Measurements from ENCODE around the gene TACC3. TPM values are rescaled to one million over a fixed set of nuclear protein-coding genes. Genes with fewer than 3 reads are reported as not detected.

The TACC3 gene
- total RNA-seq, 2 donors from 2014 or later, result 4.3 to 35.6 TPM

DNA sequence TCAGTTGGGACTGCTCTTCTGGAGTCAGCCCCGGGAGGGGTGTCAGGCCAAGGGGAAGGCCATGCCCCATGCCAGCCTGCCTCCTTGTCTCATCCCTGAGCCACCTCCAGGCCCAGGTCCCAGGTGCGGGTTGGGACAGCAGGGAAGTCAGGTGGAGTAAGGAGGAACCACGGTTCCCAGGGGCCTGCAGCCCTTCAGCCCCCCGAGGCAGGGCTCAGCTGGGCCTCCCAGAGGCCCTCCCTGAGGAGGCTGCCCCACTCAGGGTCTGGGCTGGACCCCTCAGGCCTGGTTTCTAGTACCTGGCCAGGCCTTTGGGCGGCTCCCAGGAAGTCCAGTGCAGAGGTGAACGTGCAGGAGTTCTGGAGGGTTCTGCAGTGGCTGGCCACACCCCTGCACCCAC lies 48.4 kb downstream of the TACC3 start:
- Histone ChIP-seq H3K9me3 (no peaks in the 10 kb centered on the region), H3K4me3 (no peak overlapping the region), H3K27me3 (replicated peaks; ENCODE audit: insufficient read depth) (peaks cover 4% of the 10 kb centered on the region), H3K36me3 (no peaks in the 10 kb centered on the region), H3K4me1 (replicated peaks) (peaks cover 2% of the 10 kb centered on the region), H3K27ac (no peak overlapping the region)
- intact Hi-C loops (cut with DNase I), result no loop called here
- 93% methylated on average over 6 of the region's 6 CpGs for WGBS
- TF ChIP-seq POLR2A (IDR thresholded peaks at IDR 0.05) (no peak), POLR2AphosphoS5 (IDR thresholded peaks at IDR 0.05) (no peak)
- TF ChIP-seq, protein P1, sequence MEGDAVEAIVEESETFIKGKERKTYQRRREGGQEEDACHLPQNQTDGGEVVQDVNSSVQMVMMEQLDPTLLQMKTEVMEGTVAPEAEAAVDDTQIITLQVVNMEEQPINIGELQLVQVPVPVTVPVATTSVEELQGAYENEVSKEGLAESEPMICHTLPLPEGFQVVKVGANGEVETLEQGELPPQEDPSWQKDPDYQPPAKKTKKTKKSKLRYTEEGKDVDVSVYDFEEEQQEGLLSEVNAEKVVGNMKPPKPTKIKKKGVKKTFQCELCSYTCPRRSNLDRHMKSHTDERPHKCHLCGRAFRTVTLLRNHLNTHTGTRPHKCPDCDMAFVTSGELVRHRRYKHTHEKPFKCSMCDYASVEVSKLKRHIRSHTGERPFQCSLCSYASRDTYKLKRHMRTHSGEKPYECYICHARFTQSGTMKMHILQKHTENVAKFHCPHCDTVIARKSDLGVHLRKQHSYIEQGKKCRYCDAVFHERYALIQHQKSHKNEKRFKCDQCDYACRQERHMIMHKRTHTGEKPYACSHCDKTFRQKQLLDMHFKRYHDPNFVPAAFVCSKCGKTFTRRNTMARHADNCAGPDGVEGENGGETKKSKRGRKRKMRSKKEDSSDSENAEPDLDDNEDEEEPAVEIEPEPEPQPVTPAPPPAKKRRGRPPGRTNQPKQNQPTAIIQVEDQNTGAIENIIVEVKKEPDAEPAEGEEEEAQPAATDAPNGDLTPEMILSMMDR (IDR thresholded peaks at IDR 0.05), result no peak
- no peak for DNase-seq (ENCODE audit: low spot score)

DNA sequence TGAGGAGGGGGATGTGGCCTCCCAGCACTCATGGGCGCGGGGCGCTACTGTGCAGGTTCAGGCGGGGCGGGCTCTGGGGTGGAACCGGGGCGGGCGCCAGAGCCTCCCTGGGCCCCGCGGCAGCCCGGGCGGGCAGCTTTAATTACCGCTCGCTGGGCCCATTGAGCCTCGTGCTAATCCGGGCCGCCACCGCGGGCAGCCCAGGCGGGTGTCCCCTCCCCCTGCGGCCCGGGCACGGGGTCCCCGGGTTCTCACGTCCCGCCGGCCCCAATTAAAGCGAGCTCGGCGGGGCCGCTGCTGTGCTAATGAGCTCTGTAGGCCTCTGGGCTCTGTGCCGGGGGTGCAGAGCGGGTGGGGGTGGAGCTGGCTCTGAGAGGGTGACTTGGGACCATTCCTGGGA lies 48.9 kb downstream of the TACC3 start:
- no peak for DNase-seq (ENCODE audit: low spot score)
- H3K4me1 ChIP-seq (replicated peaks), result peaks cover 2% of the 10 kb centered on the region
- H3K4me3 ChIP-seq, result no peak overlapping the region
- H3K36me3 ChIP-seq, result no peaks in the 10 kb centered on the region
- no peaks in the 10 kb centered on the region for H3K9me3 ChIP-seq
- no peak overlapping the region for H3K27ac ChIP-seq
- intact Hi-C loops (cut with DNase I), result no loop called here
- TF ChIP-seq POLR2AphosphoS5 (IDR thresholded peaks at IDR 0.05) (no peak), POLR2A (IDR thresholded peaks at IDR 0.05) (no peak)
- TF ChIP-seq, protein P1 (IDR thresholded peaks at IDR 0.05), result no peak
- WGBS, result 49% methylated on average over 33 of the region's 33 CpGs
- peaks cover 4% of the 10 kb centered on the region for H3K27me3 ChIP-seq (replicated peaks; ENCODE audit: insufficient read depth)

DNA sequence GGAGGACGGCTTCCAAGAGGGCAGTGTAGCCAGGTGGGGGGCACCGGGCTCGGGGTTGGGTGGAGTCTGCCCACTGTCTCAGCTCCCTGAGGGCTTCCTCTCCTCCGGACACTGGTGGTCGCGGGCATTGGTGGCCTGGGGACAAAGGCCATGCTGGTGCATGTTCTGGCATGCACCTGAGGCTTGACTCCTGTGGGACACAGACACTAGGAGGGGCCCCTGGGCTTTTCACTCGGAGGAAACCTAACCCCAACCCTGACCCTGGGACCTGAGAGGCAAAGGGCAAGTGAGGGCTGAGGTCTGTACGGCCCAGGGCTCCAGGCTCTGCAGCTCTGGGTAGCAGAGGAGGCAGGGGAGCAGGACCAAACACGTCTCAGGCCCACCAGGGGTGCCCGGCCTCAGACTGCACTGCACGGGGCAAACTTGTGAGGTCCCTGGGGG lies 49.5 kb downstream of the TACC3 start:
- Histone ChIP-seq H3K4me3 (no peak overlapping the region), H3K9me3 (no peaks in the 10 kb centered on the region), H3K36me3 (no peaks in the 10 kb centered on the region), H3K4me1 (replicated peaks) (peaks cover 2% of the 10 kb centered on the region), H3K27ac (no peak overlapping the region), H3K27me3 (replicated peaks; ENCODE audit: insufficient read depth) (peaks cover 4% of the 10 kb centered on the region)
- TF ChIP-seq, protein P1 (IDR thresholded peaks at IDR 0.05), result no peak
- no peak for TF ChIP-seq POLR2A (IDR thresholded peaks at IDR 0.05)
- no peak for TF ChIP-seq POLR2AphosphoS5 (IDR thresholded peaks at IDR 0.05)
- no peak for DNase-seq (ENCODE audit: low spot score)
- intact Hi-C loops (cut with DNase I), result no loop called here
- 81% methylated on average over 7 of the region's 11 CpGs for WGBS

DNA sequence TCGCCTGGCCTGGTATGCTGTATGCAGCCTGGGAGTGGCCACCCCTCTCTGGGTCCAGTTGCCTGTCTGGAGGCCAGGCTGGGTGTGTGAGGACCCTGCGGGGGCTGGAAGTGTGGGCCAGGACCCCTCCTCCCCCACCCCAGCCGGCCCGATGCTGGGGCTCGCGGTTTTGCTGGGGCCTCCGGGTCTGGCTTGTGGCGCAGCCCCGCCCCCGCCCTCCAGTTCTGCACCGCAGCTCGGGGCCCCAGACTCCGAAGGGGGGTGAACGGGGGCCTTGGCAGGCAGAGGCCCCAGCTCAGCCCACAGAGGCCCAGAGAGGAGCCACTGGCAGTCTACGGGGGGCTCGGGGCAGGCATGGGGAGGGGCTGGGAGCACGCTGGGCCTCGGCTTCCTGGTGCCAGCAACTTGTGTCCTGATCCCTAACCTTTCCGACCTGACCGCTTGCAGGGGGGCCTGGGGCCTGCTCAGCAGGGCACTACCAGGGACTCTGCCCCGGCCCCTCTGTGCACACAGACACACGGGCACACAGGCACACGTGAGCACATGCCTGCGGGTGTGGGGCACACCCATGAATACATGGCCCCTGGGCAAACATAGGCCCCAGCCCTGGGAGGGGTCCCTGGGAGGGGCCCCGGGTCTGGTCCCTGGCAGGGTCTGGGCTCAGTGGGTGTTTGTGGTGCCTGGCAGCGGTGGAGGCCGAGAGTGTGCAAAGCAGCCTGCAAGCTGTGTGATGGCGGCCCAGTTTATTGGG lies 50.4 kb downstream of the TACC3 start:
- Histone ChIP-seq H3K9me3 (no peaks in the 10 kb centered on the region), H3K4me3 (no peak overlapping the region), H3K27me3 (replicated peaks; ENCODE audit: insufficient read depth) (peaks cover 4% of the 10 kb centered on the region), H3K27ac (no peak overlapping the region), H3K4me1 (replicated peaks) (peaks cover 2% of the 10 kb centered on the region), H3K36me3 (no peaks in the 10 kb centered on the region)
- DNase-seq (ENCODE audit: low spot score), result no peak
- WGBS, result 52% methylated on average over 27 of the region's 28 CpGs
- no peak for TF ChIP-seq POLR2AphosphoS5 (IDR thresholded peaks at IDR 0.05)
- no peak for TF ChIP-seq POLR2A (IDR thresholded peaks at IDR 0.05)
- TF ChIP-seq, protein P1 (IDR thresholded peaks at IDR 0.05), result no peak
- intact Hi-C loops (cut with DNase I), result no loop called here
